Stimulated activated naive CD4-positive, alpha-beta T cell treated with Interleukin-2 at 50 U/mL for 16 hours (primary cell): Measurements from ENCODE around the gene ZNF365.

Source experiments
- DNase-seq: peaks from one replicate; lab custom pipeline; 2025; lab: John Stamatoyannopoulos, UW

The ZNF365 gene

GRCh38 chr10:62422068-62422590, 48.0 kb downstream of the ZNF365 start:
- DNase-seq, result no peak

GRCh38 chr10:62424026-62424425, 49.9 kb downstream of the ZNF365 start:
- no peak for DNase-seq

- peak; percentile 23 for DNase-seq
These were observed 51.9 kb downstream of the ZNF365 start for GRCh38 chr10:62426086-62426485.

- DNase-seq, result no peak
These were observed 52.4 kb downstream of the ZNF365 start for GRCh38 chr10:62426600-62426999.

- DNase-seq, result no peak
These were observed 56.7 kb downstream of the ZNF365 start for GRCh38 chr10:62430881-62431280.

GRCh38 chr10:62433181-62433692, 59.1 kb downstream of the ZNF365 start:
- peak; percentile 68 for DNase-seq

GRCh38 chr10:62433901-62434300, 59.7 kb downstream of the ZNF365 start:
- no peak for DNase-seq

- DNase-seq, result no peak
These were observed 63.5 kb downstream of the ZNF365 start for GRCh38 chr10:62437696-62438095.

GRCh38 chr10:62442006-62442405, 67.8 kb downstream of the ZNF365 start:
- no peak for DNase-seq

GRCh38 chr10:62442894-62443669, 68.9 kb downstream of the ZNF365 start:
- no peak for DNase-seq

- no peak for DNase-seq
These were observed 69.7 kb downstream of the ZNF365 start for GRCh38 chr10:62443866-62444265.

- DNase-seq, result no peak
These were observed 72.5 kb downstream of the ZNF365 start for GRCh38 chr10:62446627-62447026.

- no peak for DNase-seq
These were observed 76.9 kb downstream of the ZNF365 start for GRCh38 chr10:62450912-62451610.

GRCh38 chr10:62451611-62451975, 77.4 kb downstream of the ZNF365 start:
- no peak for DNase-seq
